Neural cell (in vitro differentiated cells): Measurements from ENCODE around the gene PARP3. TPM values are rescaled to one million over a fixed set of nuclear protein-coding genes. Genes with fewer than 3 reads are reported as not detected.

ENCODE experiments used
- H2AFZ ChIP-seq: fragments of 200-600, 300-800 bp; sonication (generic), shearing (Covaris generic); 2 replicates; pipeline ENCODE4 v1.6.0; 2014; ENCODE audit warnings: low read depth, mild to moderate bottlenecking, antibody characterized with exemption, low read length, moderate library complexity
- H3F3A ChIP-seq: fragments of 200-600 bp; shearing (Covaris generic); 2 replicates; pipeline ENCODE4 v1.6.1; 2016; ENCODE audit warnings: mild to moderate bottlenecking, moderate library complexity, mixed read lengths, antibody characterized with exemption, low read length; ENCODE audit not compliant: insufficient read depth, poor library complexity, severe bottlenecking
- H3K27ac ChIP-seq: fragments of 200-600, 300-800 bp; sonication (generic), shearing (Covaris generic); 2 replicates; pipeline ENCODE4 v1.5.1; 2014; ENCODE audit warnings: mild to moderate bottlenecking, low read length, moderate library complexity
- H3K27me3 ChIP-seq: fragments of 300-800, 200-600 bp; sonication (generic), shearing (Covaris generic); 2 replicates; pipeline ENCODE4 v1.6.0; 2014; ENCODE audit warnings: mild to moderate bottlenecking, low read depth, low read length, moderate library complexity; ENCODE audit not compliant: insufficient read depth
- H3K36me3 ChIP-seq: fragments of 300-800, 200-600 bp; sonication (generic), shearing (Covaris generic); 2 replicates; pipeline ENCODE4 v1.5.1; 2014; ENCODE audit warnings: mild to moderate bottlenecking, antibody characterized with exemption, low read length, moderate library complexity; ENCODE audit not compliant: insufficient read depth
- H3K4me2 ChIP-seq: fragments of 300-800, 200-600 bp; sonication (generic), shearing (Covaris generic); 2 replicates; pipeline ENCODE4 v1.6.0; 2014; ENCODE audit warnings: mild to moderate bottlenecking, low read length
- H3K4me3 ChIP-seq: fragments of 300-800, 200-600 bp; sonication (generic), shearing (Covaris generic); 2 replicates; pipeline ENCODE4 v1.5.1; 2014; ENCODE audit warnings: mild to moderate bottlenecking, low read length, moderate library complexity
- H3K79me2 ChIP-seq: fragments of 200-600 bp; shearing (Covaris generic); replicated peaks from 2 replicates; pipeline ENCODE4 v1.6.0; 2014; ENCODE audit warnings: mild to moderate bottlenecking, low read length, moderate library complexity; ENCODE audit not compliant: insufficient read depth
- H3K9ac ChIP-seq: fragments of 300-800, 200-600 bp; sonication (generic), shearing (Covaris generic); 2 replicates; pipeline ENCODE4 v1.6.1; 2016; ENCODE audit warnings: mild to moderate bottlenecking, low read length, mixed read lengths
- H3K9me2 ChIP-seq: fragments of 200-600 bp; shearing (Covaris generic); 2 replicates; pipeline ENCODE4 v1.6.1; 2016; ENCODE audit warnings: mild to moderate bottlenecking, low read length, mixed read lengths; ENCODE audit not compliant: insufficient read depth
- H3K9me3 ChIP-seq: fragments of 200-600, 300-800 bp; sonication (generic), shearing (Covaris generic); 2 replicates; pipeline ENCODE4 v1.6.1; 2016; ENCODE audit warnings: mild to moderate bottlenecking, mixed run types, low read length, moderate library complexity, mixed read lengths
- H4K20me1 ChIP-seq: fragments of 200-600 bp; shearing (Covaris generic); 2 replicates; pipeline ENCODE4 v1.6.1; 2016; ENCODE audit warnings: mild to moderate bottlenecking, mixed run types; ENCODE audit not compliant: insufficient read depth
- CTCF ChIP-seq: fragments of 450-650 bp; IDR thresholded peaks from 2 replicates; pipeline ENCODE4 v1.5.1; 2014; ENCODE audit warnings: antibody characterized with exemption, mild to moderate bottlenecking, moderate library complexity; ENCODE audit not compliant: poor library complexity, severe bottlenecking
- EP300 ChIP-seq: fragments of 450-650 bp; conservative IDR thresholded peaks from 2 replicates; pipeline ENCODE4 v1.6.1; 2014; ENCODE audit warnings: antibody characterized with exemption, mild to moderate bottlenecking, moderate library complexity; ENCODE audit not compliant: poor library complexity, severe bottlenecking
- EZH2 ChIP-seq: fragments of 200-600, 300-800 bp; shearing (Covaris generic), sonication (generic); IDR thresholded peaks from 2 replicates; pipeline ENCODE4 v1.6.1; 2014; ENCODE audit warnings: antibody characterized with exemption, low read length, borderline replicate concordance, mild to moderate bottlenecking; ENCODE audit not compliant: insufficient read depth, poor library complexity, severe bottlenecking
- MXI1 ChIP-seq: fragments of 450-650 bp; conservative IDR thresholded peaks from 2 replicates; pipeline ENCODE4 v1.6.1; 2014; ENCODE audit warnings: antibody characterized with exemption, mild to moderate bottlenecking; ENCODE audit not compliant: poor library complexity, severe bottlenecking
- POLR2AphosphoS5 ChIP-seq: IDR thresholded peaks from 2 replicates; pipeline ENCODE4 v1.6.1; 2012
- RAD21 ChIP-seq: fragments of 450-650 bp; conservative IDR thresholded peaks from 2 replicates; pipeline ENCODE4 v1.6.1; 2014; ENCODE audit warnings: antibody characterized with exemption, mild to moderate bottlenecking, moderate library complexity
- REST ChIP-seq: IDR thresholded peaks from 2 replicates; pipeline ENCODE4 v1.6.1; 2012; ENCODE audit warnings: borderline replicate concordance
- SMC3 ChIP-seq: fragments of 450-650 bp; conservative IDR thresholded peaks from 2 replicates; pipeline ENCODE4 v1.6.1; 2014; ENCODE audit warnings: antibody characterized with exemption, mild to moderate bottlenecking, moderate library complexity; ENCODE audit not compliant: poor library complexity
- TAF1 ChIP-seq: IDR thresholded peaks from 2 replicates; pipeline ENCODE4 v1.6.1; 2012; ENCODE audit warnings: low read depth
- polyA plus RNA-seq: library from polyadenylated mRNA; depleted of rRNA; stranded (reverse); fragments of >200 nt; gene quantifications from 2 replicates; pipeline ENCODE4 v1.2.3, GENCODE V29; 2014

The PARP3 gene
- polyA plus RNA-seq, 1 donor from 2014 or later, result 5.3 TPM

DNA sequence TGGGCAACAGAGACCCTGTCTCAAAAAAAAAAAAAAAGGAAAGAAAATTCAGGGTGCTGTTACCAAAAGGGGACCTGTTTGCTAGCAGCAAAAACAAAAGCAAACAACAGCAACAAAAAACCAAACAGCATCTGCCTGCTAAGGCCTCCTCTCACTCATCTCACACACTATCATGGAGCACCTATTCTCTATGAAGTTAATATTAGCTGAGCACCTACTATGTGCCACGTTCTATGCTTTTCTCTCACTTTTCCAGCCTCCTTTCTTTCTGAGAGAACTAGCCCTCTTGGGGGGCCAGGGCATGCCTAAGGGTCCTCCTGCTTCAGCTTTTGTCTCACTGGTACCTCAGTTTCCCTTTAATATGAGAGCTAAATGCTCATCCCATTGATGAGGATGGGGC is 12.6 kb downstream of the PARP3 start:
- Histone ChIP-seq H3K4me3 (no peak overlapping the region), H2AFZ (no peak overlapping the region), H3K36me3 (no peaks in the 10 kb centered on the region), H3K79me2 (no peaks in the 10 kb centered on the region), H3K9me3 (no peaks in the 10 kb centered on the region), H3K9ac (no peak overlapping the region), H4K20me1 (no peaks in the 10 kb centered on the region), H3F3A (no peaks in the 10 kb centered on the region), H3K27me3 (peaks cover 14% of the 10 kb centered on the region), H3K9me2 (no peaks in the 10 kb centered on the region), H3K27ac (no peak overlapping the region), H3K4me2 (no peak overlapping the region)
- TF ChIP-seq MXI1 (no peak), EZH2 (no peak), TAF1 (no peak), CTCF (no peak), EP300 (no peak), RAD21 (no peak), POLR2AphosphoS5 (no peak), SMC3 (no peak), REST (no peak)

- TF ChIP-seq POLR2AphosphoS5 (no peak), REST (no peak), EP300 (no peak), SMC3 (no peak), EZH2 (no peak), TAF1 (no peak), CTCF (no peak), RAD21 (no peak)
- Histone ChIP-seq H3K27ac (no peak within 1 kb of the TSS), H3K9ac (no peak within 1 kb of the TSS)
These were observed 13.2 kb downstream of the PARP3 start, which contains the start of gene GPR62 for GRCh38 chr3:51955175-51955892. GPR62 (plus strand) TSS chr3:51955381; CDS start chr3:51955653, 272 bp downstream.

More at GRCh38 chr3:51955175-51955892, 13.2 kb downstream of the PARP3 start, which contains the start of gene GPR62:
- Histone ChIP-seq H2AFZ (no peak within 1 kb of the TSS), H3K27me3 (peaks cover 14% of the 10 kb centered on the region), H3F3A (no peaks in the 10 kb centered on the region), H3K36me3 (no peaks in the 10 kb centered on the region), H3K79me2 (no peaks in the 10 kb centered on the region), H3K9me3 (no peaks in the 10 kb centered on the region), H4K20me1 (no peaks in the 10 kb centered on the region), H3K4me2 (no peak within 1 kb of the TSS), H3K9me2 (no peaks in the 10 kb centered on the region), H3K4me3 (no peak within 1 kb of the TSS)
